Activated naive CD4-positive, alpha-beta T cell treated with anti-CD3 and anti-CD28 coated beads, Interleukin-2, amount 10 ng/mL, durations not matched to agents 7 days and 5 days (primary cell): ENCODE data around the gene ERN1.
A peak's percentile ranks its signal among the peaks of the same experiment; 100 is the strongest.

Source experiments
- CTCF ChIA-PET: fragments of 350-600 bp; sonication (Branson Sonifier 250); formaldehyde crosslinking; loops from one replicate; lab custom pipeline; 2021; ENCODE audit warnings: antibody characterized with exemption; lab: Charles Lee
- DNase-seq: peaks from one replicate; pipeline ENCODE4 v3.0.0-alpha.2; 2020
- H3K27ac Mint-ChIP-seq: one replicate; pipeline ENCODE4 v1.8.0; 2021; ENCODE audit warnings: mild to moderate bottlenecking, moderate library complexity, mixed read lengths
- H3K27me3 Mint-ChIP-seq: one replicate; pipeline ENCODE4 v1.8.0; 2021; ENCODE audit warnings: mild to moderate bottlenecking, mixed read lengths
- H3K36me3 Mint-ChIP-seq: one replicate; pipeline ENCODE4 v1.8.0; 2021; ENCODE audit warnings: mixed read lengths
- H3K4me1 Mint-ChIP-seq: one replicate; pipeline ENCODE4 v1.8.0; 2021; ENCODE audit warnings: mixed read lengths
- H3K4me3 Mint-ChIP-seq: one replicate; pipeline ENCODE4 v1.8.0; 2021; ENCODE audit warnings: mild to moderate bottlenecking, moderate library complexity, mixed read lengths
- H3K9me3 Mint-ChIP-seq: one replicate; pipeline ENCODE4 v1.8.0; 2021; ENCODE audit warnings: mixed read lengths

Gene ERN1

GRCh38 chr17:64073771-64074703, 55.9 kb downstream of the ERN1 start:
- no peaks in the 10 kb centered on the region for H3K27me3 Mint-ChIP-seq
- peaks cover 11% of the 10 kb centered on the region for H3K9me3 Mint-ChIP-seq
- no peak overlapping the region for H3K27ac Mint-ChIP-seq
- CTCF ChIA-PET, result interaction anchor here (1.0 to 1.8 kb wide), 2 partner anchors 9 to 59 kb away, joined by 4 to 7 read pairs; no protein-coding TSS in a partner anchor
- H3K4me3 Mint-ChIP-seq, result no peak overlapping the region
- H3K4me1 Mint-ChIP-seq, result peaks cover 26% of the 10 kb centered on the region
- peaks cover 81% of the 10 kb centered on the region for H3K36me3 Mint-ChIP-seq
- no peak for DNase-seq

- CTCF ChIA-PET, result no interaction called here
- H3K36me3 Mint-ChIP-seq, result peaks cover 85% of the 10 kb centered on the region
- H3K9me3 Mint-ChIP-seq, result peaks cover 21% of the 10 kb centered on the region
- no peak for DNase-seq
- no peaks in the 10 kb centered on the region for H3K27me3 Mint-ChIP-seq
- no peak overlapping the region for H3K27ac Mint-ChIP-seq
- no peak overlapping the region for H3K4me3 Mint-ChIP-seq
- peaks cover 36% of the 10 kb centered on the region for H3K4me1 Mint-ChIP-seq
Measured at GRCh38 chr17:64071111-64071510, 58.8 kb downstream of the ERN1 start.

DNA sequence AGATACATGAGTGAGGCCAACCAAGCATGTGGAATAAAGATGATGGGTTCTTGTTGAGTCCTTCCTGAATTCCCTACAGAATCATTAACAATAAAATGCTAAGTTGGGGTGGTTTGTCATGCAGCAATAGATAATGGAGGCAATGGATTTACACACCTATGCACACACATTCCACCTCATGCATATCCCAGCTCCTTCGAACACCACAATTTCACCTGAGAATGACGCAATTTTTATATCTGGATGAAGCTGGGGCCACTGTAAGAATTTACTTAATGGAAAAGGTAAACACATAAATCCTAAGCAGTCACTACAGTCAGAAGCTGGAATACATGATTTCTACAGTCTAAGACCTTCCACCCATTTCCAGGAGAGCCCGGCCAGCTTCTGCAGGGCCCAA, 59.7 kb downstream of the ERN1 start:
- H3K27me3 Mint-ChIP-seq, result no peaks in the 10 kb centered on the region
- H3K9me3 Mint-ChIP-seq, result peaks cover 21% of the 10 kb centered on the region
- DNase-seq, result no peak
- H3K4me3 Mint-ChIP-seq, result no peak overlapping the region
- H3K36me3 Mint-ChIP-seq, result peaks cover 84% of the 10 kb centered on the region
- H3K27ac Mint-ChIP-seq, result no peak overlapping the region
- CTCF ChIA-PET, result interaction anchor here (10.5 kb wide), 1 partner anchor 62 kb away, joined by 214 read pairs; the partner anchor contains the start of gene ERN1
- H3K4me1 Mint-ChIP-seq, result peaks cover 36% of the 10 kb centered on the region

- Mint-ChIP-seq H3K27me3 (no peaks in the 10 kb centered on the region), H3K4me3 (no peak overlapping the region), H3K36me3 (peaks cover 85% of the 10 kb centered on the region), H3K27ac (no peak overlapping the region), H3K9me3 (peaks cover 21% of the 10 kb centered on the region), H3K4me1 (peaks cover 46% of the 10 kb centered on the region)
- CTCF ChIA-PET, result interaction anchor here (10.5 kb wide), 1 partner anchor 63 kb away, joined by 214 read pairs; the partner anchor contains the start of gene ERN1
- DNase-seq, result no peak
Measured at GRCh38 chr17:64069143-64069542, 60.8 kb downstream of the ERN1 start.

DNA sequence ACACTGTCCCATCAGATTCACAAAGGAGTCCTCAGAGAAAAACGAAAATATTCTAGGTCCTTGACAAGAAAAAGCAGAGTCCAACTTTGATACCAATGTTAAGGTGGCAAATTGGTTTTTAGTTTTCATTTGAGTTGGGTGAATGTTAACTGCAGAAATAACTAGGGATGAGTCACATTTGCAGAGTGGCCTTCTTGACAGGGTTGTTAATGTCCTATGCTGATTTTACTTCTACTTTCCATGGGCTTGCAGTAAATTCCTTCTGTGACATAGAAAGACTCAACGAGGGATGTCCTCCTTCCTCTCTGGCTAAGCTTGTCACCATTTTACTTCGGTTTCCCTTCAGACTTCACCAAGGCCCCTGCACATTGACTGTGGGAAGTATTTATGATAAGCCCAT, 62.3 kb downstream of the ERN1 start:
- DNase-seq, result no peak
- Mint-ChIP-seq H3K4me1 (peaks cover 60% of the 10 kb centered on the region), H3K4me3 (no peak overlapping the region), H3K27me3 (no peaks in the 10 kb centered on the region), H3K27ac (peak overlapping the region; percentile 92), H3K9me3 (peaks cover 21% of the 10 kb centered on the region), H3K36me3 (peaks cover 89% of the 10 kb centered on the region)
- CTCF ChIA-PET, result interaction anchor here (1.9 to 10.5 kb wide), 2 partner anchors 39 to 65 kb away, joined by 5 to 214 read pairs; partner anchors contain the start of gene ERN1

GRCh38 chr17:64066716-64067115, 63.2 kb downstream of the ERN1 start:
- H3K36me3 Mint-ChIP-seq, result peaks cover 88% of the 10 kb centered on the region
- peaks cover 65% of the 10 kb centered on the region for H3K4me1 Mint-ChIP-seq
- CTCF ChIA-PET, result interaction anchor here (1.6 to 10.5 kb wide), 3 partner anchors 19 to 66 kb away, joined by 3 to 214 read pairs (median 5); partner anchors contain the start of gene ERN1

GRCh38 chr17:64065161-64065560, 64.8 kb downstream of the ERN1 start:
- Mint-ChIP-seq H3K27ac (no peak overlapping the region), H3K4me3 (no peak overlapping the region), H3K36me3 (peaks cover 83% of the 10 kb centered on the region), H3K27me3 (no peaks in the 10 kb centered on the region), H3K4me1 (peaks cover 77% of the 10 kb centered on the region), H3K9me3 (peaks cover 21% of the 10 kb centered on the region)
- CTCF ChIA-PET, result interaction anchor here (1.3 to 10.5 kb wide), 5 partner anchors 9 to 67 kb away, joined by 3 to 214 read pairs (median 18); partner anchors contain the start of gene ERN1
- no peak for DNase-seq

More at GRCh38 chr17:64066716-64067115, 63.2 kb downstream of the ERN1 start:
- peaks cover 21% of the 10 kb centered on the region for H3K9me3 Mint-ChIP-seq
- peak overlapping the region; percentile 92 for H3K27ac Mint-ChIP-seq
- peak overlapping the region; percentile 19 for H3K4me3 Mint-ChIP-seq
- peak; percentile 71 for DNase-seq
- H3K27me3 Mint-ChIP-seq, result no peaks in the 10 kb centered on the region

DNA sequence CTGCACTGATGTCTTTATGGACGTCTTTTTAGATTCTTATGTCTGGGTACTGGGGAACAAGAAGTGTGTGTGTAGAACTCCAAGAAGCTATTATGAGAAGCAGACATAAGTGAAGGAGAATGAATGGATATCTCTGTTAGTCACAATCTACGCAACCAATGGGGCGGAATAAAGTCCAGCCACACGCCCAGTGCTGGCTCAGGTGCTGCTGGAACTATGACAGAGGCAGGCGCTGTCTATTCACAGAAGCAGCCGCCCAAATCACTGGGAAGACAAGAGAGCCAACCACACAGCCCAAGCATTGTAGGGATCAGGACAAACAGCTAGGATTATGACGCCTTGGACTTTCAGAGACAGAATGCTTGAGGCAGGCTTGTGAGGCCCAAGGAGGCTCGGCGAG, 65.6 kb downstream of the ERN1 start:
- Mint-ChIP-seq H3K4me3 (no peak overlapping the region), H3K27ac (peak overlapping the region; percentile 24), H3K36me3 (peaks cover 83% of the 10 kb centered on the region), H3K9me3 (peaks cover 13% of the 10 kb centered on the region), H3K4me1 (peaks cover 79% of the 10 kb centered on the region), H3K27me3 (no peaks in the 10 kb centered on the region)
- DNase-seq, result no peak
- CTCF ChIA-PET, result interaction anchor here (0.7 to 10.5 kb wide), 18 partner anchors 10 to 81 kb away, joined by 3 to 214 read pairs (median 6); partner anchors contain the start of gene ERN1

GRCh38 chr17:64063766-64064224, 66.1 kb downstream of the ERN1 start:
- Mint-ChIP-seq H3K4me1 (peaks cover 79% of the 10 kb centered on the region), H3K9me3 (peaks cover 7% of the 10 kb centered on the region), H3K27ac (peak overlapping the region; percentile 29), H3K27me3 (no peaks in the 10 kb centered on the region), H3K4me3 (no peak overlapping the region), H3K36me3 (peaks cover 83% of the 10 kb centered on the region)
- CTCF ChIA-PET, result interaction anchor here (0.7 to 10.5 kb wide), 18 partner anchors 10 to 82 kb away, joined by 3 to 214 read pairs (median 6); partner anchors contain the start of gene ERN1
- DNase-seq, result peak; percentile 76

DNA sequence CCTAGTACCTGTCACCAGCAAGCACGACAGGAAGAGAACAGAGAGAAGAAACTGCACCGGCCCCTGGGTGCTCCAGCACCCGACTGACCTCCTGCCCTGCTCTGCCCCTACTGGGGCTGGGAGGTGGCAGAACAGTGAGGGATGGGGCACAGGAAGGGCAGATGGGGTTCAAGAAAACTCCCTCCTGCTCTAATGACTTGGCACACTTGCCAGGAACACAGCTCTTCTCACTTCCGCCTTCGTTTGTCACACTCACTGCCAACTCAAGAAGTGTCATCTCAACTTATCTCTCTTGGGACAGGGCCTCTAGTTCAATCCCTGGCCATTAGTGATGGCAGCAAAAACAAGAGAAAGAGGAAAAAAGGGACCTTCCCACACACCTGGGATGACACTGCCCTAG, 66.9 kb downstream of the ERN1 start:
- CTCF ChIA-PET, result interaction anchor here (1.0 to 10.5 kb wide), 14 partner anchors 10 to 73 kb away, joined by 3 to 214 read pairs (median 6); partner anchors contain the start of gene ERN1
- Mint-ChIP-seq H3K27ac (peak overlapping the region; percentile 52), H3K4me3 (no peak overlapping the region), H3K9me3 (peaks cover 1% of the 10 kb centered on the region), H3K27me3 (no peaks in the 10 kb centered on the region), H3K4me1 (peaks cover 77% of the 10 kb centered on the region), H3K36me3 (peaks cover 79% of the 10 kb centered on the region)
- no peak for DNase-seq

GRCh38 chr17:64061178-64061898, 68.6 kb downstream of the ERN1 start:
- no peaks in the 10 kb centered on the region for H3K27me3 Mint-ChIP-seq
- no peak for DNase-seq
- H3K4me3 Mint-ChIP-seq, result no peak overlapping the region
- H3K27ac Mint-ChIP-seq, result no peak overlapping the region
- H3K4me1 Mint-ChIP-seq, result peaks cover 72% of the 10 kb centered on the region
- peaks cover 78% of the 10 kb centered on the region for H3K36me3 Mint-ChIP-seq
- no peaks in the 10 kb centered on the region for H3K9me3 Mint-ChIP-seq
- CTCF ChIA-PET, result interaction anchor here (1.0 to 10.5 kb wide), 5 partner anchors 15 to 142 kb away, joined by 3 to 214 read pairs (median 9); partner anchors contain the start of genes ERN1 and GH1

DNA sequence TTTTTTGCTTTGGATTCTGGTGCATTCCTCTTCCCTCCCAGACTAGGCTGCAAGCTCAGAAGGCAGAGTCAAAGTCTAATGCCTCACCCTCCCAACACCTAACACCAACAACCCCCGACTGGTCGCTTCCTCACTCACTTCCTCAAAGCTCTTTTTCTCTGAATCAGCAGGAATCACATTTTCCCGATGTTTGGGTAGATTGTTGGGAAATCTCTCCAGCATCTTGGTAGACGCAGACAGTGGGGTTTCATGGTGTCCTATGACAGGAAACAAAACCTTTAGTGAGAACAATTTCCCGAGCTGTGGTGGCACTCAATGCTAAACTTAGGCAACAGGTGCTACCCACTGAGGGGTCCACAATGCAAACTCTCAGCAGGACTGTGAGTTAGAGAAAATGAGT, 69.6 kb downstream of the ERN1 start:
- Mint-ChIP-seq H3K4me3 (no peak overlapping the region), H3K4me1 (peaks cover 72% of the 10 kb centered on the region), H3K36me3 (peaks cover 78% of the 10 kb centered on the region), H3K27ac (no peak overlapping the region), H3K27me3 (no peaks in the 10 kb centered on the region), H3K9me3 (no peaks in the 10 kb centered on the region)
- CTCF ChIA-PET, result interaction anchor here (1.0 to 10.5 kb wide), 3 partner anchors 27 to 72 kb away, joined by 3 to 214 read pairs (median 53); partner anchors contain the start of gene ERN1
- no peak for DNase-seq

DNA sequence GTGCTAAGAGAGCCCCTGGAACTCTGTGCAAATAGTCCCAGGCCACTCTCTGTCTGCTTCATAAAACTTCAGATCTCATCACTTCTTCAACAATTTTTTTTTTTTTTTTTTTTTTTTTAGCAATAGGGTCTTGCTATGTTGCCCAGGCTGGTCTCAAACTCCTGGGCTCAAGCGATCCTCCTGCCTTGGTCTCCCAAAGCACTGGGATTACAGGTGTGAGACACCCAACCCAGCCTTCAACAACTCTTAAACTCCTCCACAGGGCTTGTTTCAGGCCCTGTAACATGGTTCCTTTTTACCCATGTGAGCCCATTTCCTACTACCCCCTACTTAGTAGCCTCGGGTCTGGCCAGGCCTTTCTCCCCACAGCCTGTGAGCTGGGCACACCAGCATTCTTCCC, 70.2 kb downstream of the ERN1 start:
- DNase-seq, result no peak
- Mint-ChIP-seq H3K4me3 (no peak overlapping the region), H3K36me3 (peaks cover 80% of the 10 kb centered on the region), H3K9me3 (no peaks in the 10 kb centered on the region), H3K27ac (no peak overlapping the region), H3K4me1 (peaks cover 70% of the 10 kb centered on the region), H3K27me3 (no peaks in the 10 kb centered on the region)
- CTCF ChIA-PET, result interaction anchor here (6.4 to 10.5 kb wide), 2 partner anchors 30 to 72 kb away, joined by 53 to 214 read pairs; partner anchors contain the start of gene ERN1
